NT2/D1 (cell line): Measurements from ENCODE around the gene BEND3.

Source experiments
- YY1 ChIP-seq: IDR thresholded peaks from 2 replicates; pipeline ENCODE4 v1.6.1; 2011; ENCODE audit not compliant: insufficient read length, insufficient read depth
- ZNF274 ChIP-seq: IDR thresholded peaks from 2 replicates; pipeline ENCODE4 v1.6.1; 2011; ENCODE audit warnings: mild to moderate bottlenecking, low read depth, low read length

DNA sequence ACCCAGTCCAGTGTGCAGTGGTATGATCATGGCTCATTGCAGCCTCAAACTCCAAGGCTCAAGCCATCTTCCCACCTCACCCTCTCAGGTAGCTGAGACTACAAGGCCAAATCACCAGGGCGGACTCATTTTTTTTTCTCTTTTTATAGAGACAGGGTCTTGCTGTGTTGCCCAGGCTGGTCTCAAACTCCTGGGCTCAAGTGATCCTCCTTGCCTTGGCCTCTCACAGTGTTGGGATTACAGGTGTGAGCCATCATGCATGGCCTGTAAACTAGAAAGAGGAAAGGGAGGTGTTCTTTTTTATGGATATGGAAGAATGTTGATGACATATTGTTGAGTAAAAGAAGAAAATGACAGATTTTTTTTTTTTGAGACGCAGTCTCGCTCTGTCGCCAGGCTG lies 5.1 kb upstream of the BEND3 start:
- TF ChIP-seq YY1 (no peak), ZNF274 (no peak)
